ENCODE data around the gene TOP2B. TPM values are rescaled to one million over a fixed set of nuclear protein-coding genes. Genes with fewer than 3 reads are reported as not detected.

Gene TOP2B
- total RNA-seq, 6 donors from 2014 or later, result 67.7 to 168 (median 75.6) TPM

DNA sequence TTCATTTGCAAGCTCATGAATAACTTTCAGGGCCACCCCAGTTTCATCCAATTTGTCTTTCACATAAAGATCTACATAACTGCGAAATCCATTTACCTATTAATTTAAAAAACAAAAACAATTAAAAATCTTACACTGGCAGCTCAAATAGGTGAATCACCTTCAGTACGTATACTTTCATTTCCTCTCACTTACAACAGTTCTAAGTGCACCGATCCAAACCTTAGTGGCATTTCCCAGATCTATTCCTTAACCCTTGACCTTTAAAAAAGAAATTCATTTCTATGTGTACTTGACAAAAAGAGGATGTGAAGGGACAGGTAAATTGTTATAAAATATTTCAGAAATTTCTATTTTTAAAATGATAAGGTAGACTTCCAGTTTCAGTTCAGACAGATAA, 30.8 kb downstream of the TOP2B start:
- Histone ChIP-seq H3K36me3 (peaks cover 14 to 63% (median 31%) of the 10 kb centered on the region in 4 donors), H3K27me3 (no peaks in the 10 kb centered on the region), H3K27ac (no peak overlapping the region), H3K4me1 (no peaks in the 10 kb centered on the region), H3K9me3 (no peaks in the 10 kb centered on the region), H3K4me3 (no peak overlapping the region)
- WGBS, 2 donors, result 88 to 91% methylated on average over 3 of the region's 3 CpGs
- no peak for ATAC-seq (ENCODE audit: low FRiP score in 2 of 2)
- DNase-seq, result no peak
- no peak for TF ChIP-seq POLR2A (IDR thresholded peaks at IDR 0.05)
- TF ChIP-seq, protein P1, sequence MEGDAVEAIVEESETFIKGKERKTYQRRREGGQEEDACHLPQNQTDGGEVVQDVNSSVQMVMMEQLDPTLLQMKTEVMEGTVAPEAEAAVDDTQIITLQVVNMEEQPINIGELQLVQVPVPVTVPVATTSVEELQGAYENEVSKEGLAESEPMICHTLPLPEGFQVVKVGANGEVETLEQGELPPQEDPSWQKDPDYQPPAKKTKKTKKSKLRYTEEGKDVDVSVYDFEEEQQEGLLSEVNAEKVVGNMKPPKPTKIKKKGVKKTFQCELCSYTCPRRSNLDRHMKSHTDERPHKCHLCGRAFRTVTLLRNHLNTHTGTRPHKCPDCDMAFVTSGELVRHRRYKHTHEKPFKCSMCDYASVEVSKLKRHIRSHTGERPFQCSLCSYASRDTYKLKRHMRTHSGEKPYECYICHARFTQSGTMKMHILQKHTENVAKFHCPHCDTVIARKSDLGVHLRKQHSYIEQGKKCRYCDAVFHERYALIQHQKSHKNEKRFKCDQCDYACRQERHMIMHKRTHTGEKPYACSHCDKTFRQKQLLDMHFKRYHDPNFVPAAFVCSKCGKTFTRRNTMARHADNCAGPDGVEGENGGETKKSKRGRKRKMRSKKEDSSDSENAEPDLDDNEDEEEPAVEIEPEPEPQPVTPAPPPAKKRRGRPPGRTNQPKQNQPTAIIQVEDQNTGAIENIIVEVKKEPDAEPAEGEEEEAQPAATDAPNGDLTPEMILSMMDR (IDR thresholded peaks at IDR 0.05), result no peak
- no peak for TF ChIP-seq POLR2AphosphoS5 (IDR thresholded peaks at IDR 0.05)
- no peak for TF ChIP-seq EP300 (IDR thresholded peaks at IDR 0.05)

DNA sequence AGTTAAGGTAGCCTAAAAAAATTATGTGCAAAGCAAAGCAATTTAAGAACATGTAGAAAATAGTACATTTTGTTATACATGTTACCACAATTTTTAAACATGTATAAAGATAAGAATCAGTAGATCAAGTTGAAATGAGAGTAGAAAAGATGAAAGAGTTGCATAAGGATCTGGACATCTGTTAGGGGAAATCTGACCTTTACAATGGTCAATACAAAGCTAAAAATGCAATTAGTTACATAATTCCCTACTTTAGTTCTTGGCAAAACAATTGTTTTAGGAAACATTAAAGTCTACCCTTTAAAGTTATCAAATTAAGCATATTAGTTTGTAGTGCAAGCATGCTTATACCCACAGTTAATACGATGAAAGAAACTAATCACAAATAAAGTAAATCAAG, 32.7 kb downstream of the TOP2B start:
- Histone ChIP-seq H3K4me1 (no peaks in the 10 kb centered on the region), H3K36me3 (peaks cover 21 to 82% (median 34%) of the 10 kb centered on the region in 4 donors), H3K4me3 (no peak overlapping the region), H3K27me3 (no peaks in the 10 kb centered on the region), H3K9me3 (no peaks in the 10 kb centered on the region), H3K27ac (no peak overlapping the region)
- 90 to 100% methylated on average over 1 of the region's 1 CpG for WGBS, 2 donors
- TF ChIP-seq POLR2AphosphoS5 (IDR thresholded peaks at IDR 0.05) (no peak), POLR2A (IDR thresholded peaks at IDR 0.05) (no peak), EP300 (IDR thresholded peaks at IDR 0.05) (no peak)
- TF ChIP-seq, protein P1 (IDR thresholded peaks at IDR 0.05), result no peak
- ATAC-seq (ENCODE audit: low FRiP score in 2 of 2) (no peak), DNase-seq (no peak)

DNA sequence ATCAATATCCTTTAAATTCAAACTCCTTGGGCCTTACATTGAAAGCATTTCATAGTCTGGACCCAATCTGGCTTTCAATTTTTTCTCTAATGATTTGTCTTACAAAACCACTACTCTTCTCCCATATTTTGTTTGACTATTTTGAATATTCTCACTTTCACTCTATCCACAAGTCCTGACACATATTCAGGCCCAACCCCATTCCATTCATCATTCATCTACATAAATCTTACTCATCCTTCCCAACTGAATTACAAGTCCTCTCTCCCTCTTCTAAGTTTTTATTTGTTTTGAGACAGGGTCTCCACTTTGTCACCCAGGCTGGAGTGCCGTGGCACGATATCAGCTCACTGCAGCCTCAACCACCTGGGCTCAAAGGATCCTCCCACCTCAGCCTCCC, 43.6 kb downstream of the TOP2B start:
- DNase-seq, result no peak
- H3K27ac ChIP-seq, result no peak overlapping the region
- no peak overlapping the region for H3K4me3 ChIP-seq
- 95 to 100% methylated on average over 2 of the region's 2 CpGs for WGBS, 2 donors
- H3K9me3 ChIP-seq, result no peaks in the 10 kb centered on the region
- H3K36me3 ChIP-seq, result peaks cover 9 to 91% (median 35%) of the 10 kb centered on the region in 4 donors
- ATAC-seq (ENCODE audit: low FRiP score in 2 of 2), result no peak
- TF ChIP-seq EP300 (IDR thresholded peaks at IDR 0.05) (no peak), POLR2A (IDR thresholded peaks at IDR 0.05) (no peak)
- H3K27me3 ChIP-seq, result no peaks in the 10 kb centered on the region
- H3K4me1 ChIP-seq, result no peaks in the 10 kb centered on the region

DNA sequence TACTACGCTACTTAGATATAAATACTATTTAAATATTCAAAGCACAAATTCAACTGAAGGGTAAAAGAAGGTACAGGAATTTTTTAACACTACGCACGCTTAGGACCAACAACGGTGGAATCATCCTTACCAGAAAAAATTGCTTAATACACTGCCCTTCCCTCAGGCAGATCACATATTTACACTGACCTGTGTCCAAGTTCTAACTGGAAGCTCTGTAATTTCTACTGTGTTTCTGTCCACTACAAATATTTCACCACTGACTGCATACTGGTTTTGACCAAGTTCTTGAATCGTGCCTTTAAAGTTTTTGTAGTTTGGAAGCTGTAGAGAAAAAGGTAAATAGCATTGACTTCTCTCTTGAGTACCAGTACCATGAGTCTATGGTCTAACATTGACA, 44.2 kb downstream of the TOP2B start:
- Histone ChIP-seq H3K27ac (no peak overlapping the region), H3K4me1 (no peaks in the 10 kb centered on the region), H3K36me3 (peaks cover 9 to 89% (median 34%) of the 10 kb centered on the region in 4 donors), H3K27me3 (no peaks in the 10 kb centered on the region), H3K4me3 (no peak overlapping the region), H3K9me3 (no peaks in the 10 kb centered on the region)
- 95% methylated on average over 5 of the region's 5 CpGs for WGBS, 2 donors
- ATAC-seq (ENCODE audit: low FRiP score in 2 of 2) (no peak), DNase-seq (no peak)
- TF ChIP-seq EP300 (IDR thresholded peaks at IDR 0.05), result no peak
- no peak for TF ChIP-seq POLR2AphosphoS5 (IDR thresholded peaks at IDR 0.05)
- TF ChIP-seq POLR2A (IDR thresholded peaks at IDR 0.05), result no peak
- TF ChIP-seq, protein P1 (IDR thresholded peaks at IDR 0.05), result no peak

DNA sequence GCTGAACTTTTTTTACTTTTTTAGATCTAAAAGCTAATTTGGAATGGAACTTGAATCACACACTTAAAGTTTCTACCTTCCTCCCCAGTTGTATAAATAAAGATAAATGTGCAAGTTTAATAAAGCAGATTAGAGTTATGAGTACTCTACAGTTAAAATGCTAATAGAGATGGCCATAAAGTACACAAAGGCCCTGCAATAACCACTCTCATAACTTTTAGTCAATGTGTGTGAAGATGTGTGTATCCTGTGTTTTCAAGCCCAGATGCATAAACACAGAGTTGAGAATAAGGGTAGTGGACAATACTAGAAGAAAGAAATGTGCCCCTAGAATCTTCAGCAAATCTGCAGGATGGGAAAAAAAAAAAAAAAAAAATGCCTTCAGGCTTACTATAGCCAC, 45.3 kb downstream of the TOP2B start:
- TF ChIP-seq EP300 (IDR thresholded peaks at IDR 0.05), result no peak
- TF ChIP-seq, protein P1 (IDR thresholded peaks at IDR 0.05), result no peak
- no peak for TF ChIP-seq POLR2AphosphoS5 (IDR thresholded peaks at IDR 0.05)
- TF ChIP-seq POLR2A (IDR thresholded peaks at IDR 0.05), result no peak
- no peaks in the 10 kb centered on the region for H3K9me3 ChIP-seq
- ATAC-seq (ENCODE audit: low FRiP score in 2 of 2) (no peak), DNase-seq (no peak)
- no peaks in the 10 kb centered on the region for H3K27me3 ChIP-seq
- H3K36me3 ChIP-seq, result peaks cover 9 to 89% (median 30%) of the 10 kb centered on the region in 4 donors
- no peaks in the 10 kb centered on the region for H3K4me1 ChIP-seq
- H3K27ac ChIP-seq, result no peak overlapping the region
- no peak overlapping the region for H3K4me3 ChIP-seq
